Chondrocyte (in vitro differentiated cells): ENCODE results near the gene GTF2IRD1. TPM values are rescaled to one million over a fixed set of nuclear protein-coding genes. Genes with fewer than 3 reads are reported as not detected.

ENCODE experiments used
- DNase-seq: peaks from one replicate; pipeline ENCODE4 v3.0.0; 2021; ENCODE audit warnings: mixed read lengths, low spot score
- H3K27ac Mint-ChIP-seq: one replicate; pipeline ENCODE4 v1.8.0; 2021; ENCODE audit warnings: mild to moderate bottlenecking, moderate library complexity, mixed read lengths; ENCODE audit not compliant: unreplicated experiment
- H3K27me3 Mint-ChIP-seq: 2 replicates; pipeline ENCODE4 v1.8.0; 2021; ENCODE audit warnings: low read depth, mixed read lengths
- H3K36me3 Mint-ChIP-seq: 2 replicates; pipeline ENCODE4 v1.8.0; 2021; ENCODE audit warnings: low read depth, mixed read lengths
- H3K4me1 Mint-ChIP-seq: 2 replicates; pipeline ENCODE4 v1.8.0; 2021; ENCODE audit warnings: low read depth, mild to moderate bottlenecking, mixed read lengths
- H3K4me3 Mint-ChIP-seq: one replicate; pipeline ENCODE4 v1.8.0; 2021; ENCODE audit warnings: mild to moderate bottlenecking, moderate library complexity, mixed read lengths; ENCODE audit not compliant: unreplicated experiment
- H3K9me3 Mint-ChIP-seq: 2 replicates; pipeline ENCODE4 v1.8.0; 2021; ENCODE audit warnings: low read depth, mixed read lengths
- CTCF ChIP-seq: fragments of 200-600 bp; sonication (generic); IDR thresholded peaks from 2 replicates; pipeline ENCODE4 v1.5.0; 2021; ENCODE audit warnings: antibody characterized with exemption, mild to moderate bottlenecking, moderate library complexity
- total RNA-seq: library from RNA; stranded (reverse); gene quantifications from 3 replicates; pipeline ENCODE4 v1.2.1, GENCODE V29; 2021

Gene GTF2IRD1
- total RNA-seq, 1 donor from 2014 or later, result 48.5 TPM

DNA sequence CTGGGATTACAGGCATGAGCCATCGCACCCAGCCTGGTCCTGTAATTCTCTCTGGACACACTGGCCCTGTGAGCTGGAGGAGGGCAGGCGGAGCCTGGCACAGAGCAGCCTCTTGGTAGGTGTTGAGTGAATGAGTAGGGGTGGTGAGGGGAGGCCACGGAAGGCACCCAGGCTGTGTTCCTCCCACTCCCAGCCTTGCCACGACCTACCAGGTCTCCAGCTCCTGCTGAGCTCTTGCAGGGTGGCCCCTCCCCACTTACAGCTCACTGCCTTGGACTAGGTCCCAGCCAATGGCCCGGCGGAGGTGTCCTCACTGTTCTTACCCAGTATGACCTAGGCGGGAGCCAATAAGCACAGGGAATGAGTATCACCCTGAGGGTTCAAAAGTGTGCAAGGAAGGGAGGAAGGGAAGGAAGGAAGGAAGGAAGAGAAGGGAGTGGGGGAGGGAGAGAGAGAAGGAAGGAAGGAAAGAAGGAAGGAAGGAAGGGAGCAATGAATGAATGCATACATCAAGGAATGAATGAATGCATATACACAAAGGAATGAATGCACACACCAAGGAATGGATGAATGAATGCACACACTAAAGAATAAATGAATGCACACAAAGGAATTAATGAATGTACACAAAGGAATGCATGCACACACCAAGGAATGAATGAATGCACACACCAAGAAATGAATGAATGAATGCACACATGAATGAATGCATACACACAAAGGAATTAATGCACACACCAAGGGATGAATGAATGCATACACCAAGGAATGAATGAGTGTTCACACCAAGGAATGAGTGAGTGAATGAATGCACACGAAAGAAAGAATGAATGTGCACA, 45.5 kb downstream of the GTF2IRD1 start:
- Mint-ChIP-seq H3K4me1 (peaks cover 5% of the 10 kb centered on the region), H3K9me3 (no peaks in the 10 kb centered on the region), H3K27ac (no peak overlapping the region), H3K36me3 (peaks cover 3% of the 10 kb centered on the region), H3K27me3 (no peaks in the 10 kb centered on the region), H3K4me3 (no peak overlapping the region)
- no peak for DNase-seq
- TF ChIP-seq CTCF, result no peak

- no peak overlapping the region for H3K4me3 Mint-ChIP-seq
- no peaks in the 10 kb centered on the region for H3K9me3 Mint-ChIP-seq
- no peak overlapping the region for H3K27ac Mint-ChIP-seq
- DNase-seq, result no peak
- no peaks in the 10 kb centered on the region for H3K27me3 Mint-ChIP-seq
- peaks cover 6% of the 10 kb centered on the region for H3K4me1 Mint-ChIP-seq
- peaks cover 3% of the 10 kb centered on the region for H3K36me3 Mint-ChIP-seq
- TF ChIP-seq CTCF, result no peak
Measured at GRCh38 chr7:74499835-74500388, 46.2 kb downstream of the GTF2IRD1 start.

- Mint-ChIP-seq H3K4me3 (no peak overlapping the region), H3K9me3 (no peaks in the 10 kb centered on the region), H3K27me3 (no peaks in the 10 kb centered on the region), H3K36me3 (peaks cover 3% of the 10 kb centered on the region), H3K27ac (no peak overlapping the region), H3K4me1 (peaks cover 19% of the 10 kb centered on the region)
- TF ChIP-seq CTCF, result no peak
- no peak for DNase-seq
Measured at GRCh38 chr7:74501298-74501697, 47.6 kb downstream of the GTF2IRD1 start.

DNA sequence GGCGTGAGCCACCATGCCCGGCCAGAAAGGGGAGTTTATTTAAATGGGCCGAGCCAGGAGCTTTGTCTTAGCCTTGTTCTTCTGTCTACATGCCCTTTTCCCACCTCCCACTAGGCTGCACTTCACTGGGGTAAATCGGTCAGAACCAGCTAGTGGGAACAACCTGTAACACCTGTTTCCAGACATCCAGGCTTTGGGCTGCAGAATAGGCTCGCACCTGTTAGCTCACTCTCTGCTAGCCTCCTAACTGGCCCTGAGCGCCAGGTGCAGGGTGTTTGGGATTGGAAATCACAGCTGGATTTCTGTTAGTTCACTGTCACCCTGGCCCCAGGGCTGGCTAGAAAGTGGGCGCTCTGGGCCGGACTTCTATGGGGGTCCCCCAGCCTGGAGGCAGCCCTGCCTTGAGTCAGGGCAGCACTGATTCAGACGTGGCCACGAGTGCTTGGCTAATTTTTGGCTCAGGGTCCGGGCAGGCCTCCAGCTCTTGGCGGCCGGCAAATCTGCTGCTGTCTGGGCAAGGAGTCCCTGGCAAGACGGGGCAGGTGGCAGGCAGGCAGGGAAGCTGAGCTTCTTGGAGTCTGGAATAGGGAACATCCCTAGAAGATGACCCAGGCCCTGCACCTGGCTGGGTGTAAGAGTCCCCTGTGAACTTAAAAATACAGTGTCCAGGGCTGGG, 48.6 kb downstream of the GTF2IRD1 start:
- Mint-ChIP-seq H3K4me1 (peaks cover 22% of the 10 kb centered on the region), H3K9me3 (no peaks in the 10 kb centered on the region), H3K27me3 (no peaks in the 10 kb centered on the region), H3K27ac (no peak overlapping the region), H3K36me3 (peaks cover 3% of the 10 kb centered on the region), H3K4me3 (no peak overlapping the region)
- DNase-seq, result no peak
- no peak for TF ChIP-seq CTCF

DNA sequence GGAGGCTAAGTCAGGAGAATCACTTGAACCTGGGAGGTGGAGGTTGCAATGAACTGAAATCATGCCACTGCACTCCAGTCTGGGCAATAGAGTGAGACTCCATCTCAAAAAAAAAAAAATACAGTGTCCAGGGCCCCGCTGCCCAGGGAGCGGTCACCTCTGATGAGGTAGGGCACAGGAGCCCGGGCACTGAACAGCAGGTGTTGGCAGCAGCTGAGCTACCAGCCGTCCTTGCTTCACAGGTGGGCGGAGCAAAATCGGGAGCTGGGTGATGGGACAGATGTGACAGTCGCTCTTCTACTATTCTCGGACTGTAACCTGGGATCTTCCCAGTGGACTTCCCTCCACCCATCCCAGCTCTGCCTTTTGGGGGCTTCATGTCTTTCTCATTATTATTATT, 49.4 kb downstream of the GTF2IRD1 start:
- Mint-ChIP-seq H3K4me1 (peaks cover 22% of the 10 kb centered on the region), H3K27ac (no peak overlapping the region), H3K9me3 (no peaks in the 10 kb centered on the region), H3K36me3 (peaks cover 3% of the 10 kb centered on the region), H3K4me3 (no peak overlapping the region), H3K27me3 (no peaks in the 10 kb centered on the region)
- no peak for DNase-seq
- TF ChIP-seq CTCF, result no peak
